Upper lobe of right lung (tissue), 1 donor: ENCODE results near the gene MCTP1. TPM values are rescaled to one million over a fixed set of nuclear protein-coding genes. Genes with fewer than 3 reads are reported as not detected.

ENCODE experiments used
- ATAC-seq: fragments of 200-7000 bp; cut with Tn5 transposase; one replicate; pipeline ENCODE4 v1.9.1; 2020; ENCODE audit warnings: mild to moderate bottlenecking, moderate library complexity
- DNase-seq: peaks from one replicate; pipeline ENCODE4 v3.0.0-alpha.2; 2020
- H3K27ac ChIP-seq: fragments of 200-600 bp; one replicate; pipeline ENCODE4 v1.8.0; 2022
- H3K27me3 ChIP-seq: fragments of 200-600 bp; one replicate; pipeline ENCODE4 v1.8.0; 2022; ENCODE audit warnings: mild to moderate bottlenecking
- H3K36me3 ChIP-seq: fragments of 200-600 bp; one replicate; pipeline ENCODE4 v1.8.0; 2022
- H3K4me1 ChIP-seq: fragments of 200-600 bp; one replicate; pipeline ENCODE4 v1.8.0; 2022
- H3K4me3 ChIP-seq: fragments of 200-600 bp; one replicate; pipeline ENCODE4 v1.8.0; 2022; ENCODE audit warnings: mild to moderate bottlenecking
- H3K9me3 ChIP-seq: fragments of 200-600 bp; one replicate; pipeline ENCODE4 v1.8.0; 2022
- CTCF ChIP-seq: fragments of 200-600 bp; IDR thresholded peaks from one replicate; pipeline ENCODE4 v1.8.0; 2022; ENCODE audit warnings: antibody characterized with exemption
- intact Hi-C: fragments of 100-400 bp; cut with DNase I; formaldehyde crosslinking; loops from one replicate; pipeline ENCODE4 v1.11.0; 2022
- total RNA-seq: library from RNA; stranded (reverse); fragmentation: NEBNext Ultra II Directional; extraction: Animal tissue kit (Norgen Biotek cat#: 25700); gene quantifications from one replicate; pipeline ENCODE4 v1.2.1, GENCODE V29; 2021
- donor health status: DM: no; HTN: yes; CAD: no; lungs with severe emphysema.

MCTP1 gene
- total RNA-seq, 1 donor from 2014 or later, result 40.7 TPM

GRCh38 chr5:94908889-94909480 is 375.9 kb downstream of the MCTP1 start:
- Histone ChIP-seq H3K27me3 (no peaks in the 10 kb centered on the region), H3K4me3 (no peak overlapping the region), H3K4me1 (no peaks in the 10 kb centered on the region), H3K27ac (no peak overlapping the region), H3K9me3 (no peaks in the 10 kb centered on the region), H3K36me3 (peaks cover 17% of the 10 kb centered on the region)
- TF ChIP-seq CTCF, result peak; percentile 62
- intact Hi-C loops, result no loop called here
- DNase-seq (no peak), ATAC-seq (no peak)

GRCh38 chr5:94906750-94907149 is 378.1 kb downstream of the MCTP1 start:
- Histone ChIP-seq H3K27ac (no peak overlapping the region), H3K4me3 (no peak overlapping the region), H3K36me3 (peaks cover 17% of the 10 kb centered on the region), H3K4me1 (no peaks in the 10 kb centered on the region), H3K9me3 (no peaks in the 10 kb centered on the region), H3K27me3 (no peaks in the 10 kb centered on the region)
- intact Hi-C loops, result no loop called here
- ATAC-seq, result no peak
- no peak for TF ChIP-seq CTCF
- no peak for DNase-seq

- H3K4me3 ChIP-seq, result no peak overlapping the region
- no peaks in the 10 kb centered on the region for H3K27me3 ChIP-seq
- TF ChIP-seq CTCF, result no peak
- intact Hi-C loops, result no loop called here
- H3K9me3 ChIP-seq, result no peaks in the 10 kb centered on the region
- peaks cover 12% of the 10 kb centered on the region for H3K36me3 ChIP-seq
- H3K4me1 ChIP-seq, result no peaks in the 10 kb centered on the region
- ATAC-seq (no peak), DNase-seq (no peak)
- H3K27ac ChIP-seq, result no peak overlapping the region
Measured at GRCh38 chr5:94903726-94904125, 381.2 kb downstream of the MCTP1 start.

GRCh38 chr5:94901191-94901979 is 383.5 kb downstream of the MCTP1 start:
- no peaks in the 10 kb centered on the region for H3K27me3 ChIP-seq
- no peaks in the 10 kb centered on the region for H3K9me3 ChIP-seq
- TF ChIP-seq CTCF, result no peak
- no peak for ATAC-seq
- H3K27ac ChIP-seq, result no peak overlapping the region
- peaks cover 12% of the 10 kb centered on the region for H3K36me3 ChIP-seq
- no peak for DNase-seq
- no peak overlapping the region for H3K4me3 ChIP-seq
- intact Hi-C loops, result no loop called here
- no peaks in the 10 kb centered on the region for H3K4me1 ChIP-seq

- no peak for ATAC-seq
- H3K27me3 ChIP-seq, result no peaks in the 10 kb centered on the region
- H3K9me3 ChIP-seq, result no peaks in the 10 kb centered on the region
- H3K36me3 ChIP-seq, result peaks cover 5% of the 10 kb centered on the region
- TF ChIP-seq CTCF, result no peak
- DNase-seq, result no peak
- intact Hi-C loops, result no loop called here
- H3K4me1 ChIP-seq, result no peaks in the 10 kb centered on the region
- no peak overlapping the region for H3K4me3 ChIP-seq
- no peak overlapping the region for H3K27ac ChIP-seq
Measured at GRCh38 chr5:94900006-94900505, 384.8 kb downstream of the MCTP1 start.
